Skin of body (tissue), 2 donors: ENCODE measurements around the gene PLPPR1. TPM values are rescaled to one million over a fixed set of nuclear protein-coding genes. Genes with fewer than 3 reads are reported as not detected.
"Not testable (repeated sequence)": the region's sequence is repeated elsewhere in the genome, so short reads cannot be mapped to it uniquely, and the experiment has no call there.

ENCODE experiments used
- DNase-seq: peaks from one replicate; lab custom pipeline; 2025; lab: John Stamatoyannopoulos, UW
- total RNA-seq: library from RNA; depleted of rRNA; stranded (reverse); fragments of >200 nt; gene quantifications from one replicate; pipeline ENCODE4 v1.2.3, GENCODE V29; 2014

PLPPR1 gene
- total RNA-seq, 1 donor from 2014 or later = 1.5 TPM

DNA sequence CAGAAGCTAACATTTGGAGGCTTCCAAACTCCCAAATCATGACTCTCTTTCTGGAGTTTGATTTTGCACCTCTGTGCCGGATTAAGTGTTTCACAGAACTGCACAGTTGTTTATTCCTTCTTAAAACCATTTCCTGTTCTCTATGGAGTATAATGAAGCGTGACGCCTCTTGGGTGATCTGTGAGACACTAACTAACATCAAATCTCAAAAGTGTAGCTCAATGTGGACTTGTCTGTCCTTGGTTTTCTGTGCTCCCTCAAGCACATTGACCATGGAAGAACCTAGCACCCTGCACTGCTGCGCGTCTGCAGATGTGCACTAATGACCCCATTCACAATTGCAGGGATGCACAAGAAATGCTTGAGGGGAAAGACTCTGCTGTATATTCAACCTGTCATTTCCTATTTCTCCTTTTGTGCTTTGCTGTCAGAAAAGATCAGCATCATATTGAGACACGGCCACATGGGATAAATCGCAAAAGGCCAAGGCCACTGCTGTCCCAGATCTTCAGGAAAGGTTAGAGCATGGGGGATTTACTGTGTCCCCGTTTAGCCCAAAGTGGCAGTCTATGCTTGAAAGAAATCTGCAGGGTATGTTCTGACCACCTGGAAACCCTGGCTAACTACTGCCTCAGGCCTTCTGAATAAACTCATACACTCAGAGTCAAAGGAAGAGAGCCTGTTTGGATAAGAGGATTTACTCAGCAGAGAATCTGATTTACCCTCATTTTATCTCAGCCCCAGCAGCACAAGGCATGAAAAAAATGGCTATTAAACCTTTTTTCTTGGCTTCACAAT lies 246.6 kb downstream of the PLPPR1 start:
- no peak for DNase-seq

DNA sequence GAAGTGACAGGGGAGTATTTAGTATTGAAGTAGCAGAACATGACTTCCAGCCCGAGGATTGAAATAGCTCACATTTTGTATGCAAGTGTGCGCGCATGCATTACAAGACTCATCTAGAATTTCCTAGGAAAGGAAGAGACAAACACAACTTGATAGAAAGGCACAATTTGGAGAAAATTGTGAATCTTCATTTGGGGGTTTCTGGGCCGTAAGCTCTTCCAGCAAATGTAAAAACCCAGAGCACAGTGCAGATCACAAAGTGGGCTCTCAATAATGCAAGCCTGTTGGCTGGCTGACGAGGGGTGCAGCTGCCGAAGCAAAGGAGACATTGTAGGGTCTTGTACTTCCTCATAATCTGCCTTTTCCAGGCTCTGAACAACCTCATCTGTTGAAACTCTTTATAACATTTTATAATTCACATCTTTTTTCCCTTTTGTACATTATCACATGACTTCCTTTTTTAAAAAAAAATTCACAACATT lies 247.3 kb downstream of the PLPPR1 start:
- no peak for DNase-seq

DNA sequence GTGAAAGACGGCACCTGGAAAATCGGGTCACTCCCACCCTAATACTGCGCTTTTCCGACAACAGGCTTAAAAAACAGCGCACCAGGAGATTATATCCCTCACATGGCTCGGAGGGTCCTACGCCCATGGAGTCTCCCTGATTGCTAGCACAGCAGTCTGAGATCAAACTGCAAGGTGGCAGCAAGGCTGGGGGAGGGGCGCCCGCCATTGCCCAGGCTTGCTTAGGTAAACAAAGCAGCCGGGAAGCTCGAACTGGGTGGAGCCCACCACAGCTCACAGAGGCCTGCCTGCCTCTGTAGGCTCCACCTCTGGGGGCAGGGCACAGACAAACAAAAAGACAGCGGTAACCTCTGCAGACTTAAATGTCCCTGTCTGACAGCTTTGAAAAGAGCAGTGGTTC lies 262.5 kb downstream of the PLPPR1 start:
- not testable (repeated sequence) for DNase-seq

DNA sequence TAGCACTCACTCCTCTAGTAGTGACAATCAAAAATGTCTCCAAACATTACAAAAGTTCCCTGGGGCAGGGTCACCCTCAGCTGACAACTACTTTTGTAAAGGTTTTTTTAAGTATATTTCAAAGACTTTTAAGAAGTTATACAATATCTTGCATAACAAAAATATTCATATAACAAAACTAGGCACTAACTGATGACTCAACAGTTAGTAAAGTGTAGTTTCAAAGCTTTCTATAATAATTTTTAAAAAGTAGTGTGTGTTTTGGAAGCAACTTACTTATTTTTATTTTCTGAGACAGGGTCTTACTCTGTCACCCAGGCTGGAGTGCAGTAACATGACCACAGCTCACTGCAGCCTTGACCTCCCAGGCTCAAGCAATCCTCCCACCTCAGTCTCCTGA lies 271.4 kb downstream of the PLPPR1 start:
- DNase-seq = no peak

DNA sequence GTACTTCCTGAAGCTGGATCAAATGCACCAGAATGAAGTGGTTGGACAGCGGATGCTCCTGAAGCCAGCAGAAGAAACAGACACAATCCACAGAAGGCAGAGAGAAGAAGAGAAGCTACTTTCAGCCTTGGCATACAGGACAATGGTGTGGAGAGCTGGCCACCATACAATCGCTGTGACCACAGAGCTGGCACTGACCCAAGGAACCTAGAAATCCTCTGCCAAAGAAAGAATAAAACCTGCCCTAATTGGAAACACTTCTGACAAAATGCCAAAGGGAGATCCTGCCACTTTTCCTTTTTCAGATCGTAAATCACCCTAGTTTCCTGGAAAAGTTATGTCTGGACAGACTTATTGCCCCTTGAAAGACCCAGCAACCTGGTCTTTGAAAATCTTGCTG lies 278.5 kb downstream of the PLPPR1 start:
- no peak for DNase-seq

DNA sequence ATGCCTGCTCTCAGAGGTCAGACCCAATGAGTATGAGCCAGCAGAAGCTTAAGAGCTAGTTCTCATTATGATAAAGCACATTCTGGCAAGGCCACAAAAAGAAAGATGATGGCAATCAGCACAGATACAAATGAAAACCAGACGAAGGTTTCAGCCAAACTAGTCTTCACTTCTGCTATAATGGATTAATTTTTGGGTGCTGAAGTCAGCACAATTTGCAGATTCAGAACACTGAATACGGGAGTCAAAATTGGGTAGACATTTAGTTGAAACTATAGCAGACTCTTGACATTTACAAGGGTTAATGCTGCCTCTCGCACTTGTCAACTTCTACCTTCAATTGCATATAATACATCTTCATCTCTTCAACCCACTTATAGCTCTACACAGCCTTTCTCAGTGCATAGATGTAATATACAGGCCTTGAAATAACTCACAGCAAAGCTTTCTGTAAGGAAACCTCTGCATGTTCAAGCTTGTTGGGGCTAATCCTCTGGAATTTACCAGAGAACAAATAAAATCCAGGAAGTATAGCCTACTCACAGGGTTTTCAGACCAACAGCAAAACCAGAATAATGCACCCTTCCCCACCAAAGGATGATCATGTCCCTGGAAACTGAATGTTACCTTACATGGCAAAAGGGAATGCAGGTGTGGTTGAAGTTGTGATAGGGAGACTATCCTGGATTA lies 279.1 kb downstream of the PLPPR1 start:
- no peak for DNase-seq

DNA sequence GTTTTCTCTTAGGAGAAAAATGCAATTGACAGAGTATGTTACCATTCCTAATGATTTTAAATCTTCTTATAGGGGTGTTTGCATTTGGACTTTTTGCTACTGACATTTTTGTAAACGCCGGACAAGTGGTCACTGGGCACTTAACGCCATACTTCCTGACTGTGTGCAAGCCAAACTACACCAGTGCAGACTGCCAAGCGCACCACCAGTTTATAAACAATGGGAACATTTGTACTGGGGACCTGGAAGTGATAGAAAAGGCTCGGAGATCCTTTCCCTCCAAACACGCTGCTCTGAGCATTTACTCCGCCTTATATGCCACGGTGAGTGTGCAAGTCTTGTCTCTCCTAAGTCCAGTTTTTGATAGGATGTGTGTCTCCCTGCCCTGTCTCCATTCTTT lies 280.6 kb downstream of the PLPPR1 start:
- DNase-seq = no peak

DNA sequence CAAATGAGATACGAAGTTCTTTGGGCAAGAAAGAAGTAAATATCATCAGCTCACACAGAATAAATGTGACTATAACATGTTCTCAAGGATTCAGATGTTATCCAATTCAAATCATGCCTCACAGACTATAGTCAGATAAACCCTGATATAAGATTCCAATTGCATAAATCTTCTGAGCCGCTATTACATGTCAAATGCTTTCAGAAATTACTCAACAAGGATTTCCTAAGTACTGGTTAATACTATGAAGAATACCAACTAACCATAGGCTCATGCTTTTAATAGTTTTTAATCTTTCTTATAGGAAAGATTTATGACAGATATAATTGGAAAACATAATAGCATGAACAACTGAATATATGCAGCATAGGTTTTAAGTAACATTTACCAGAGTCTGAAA lies 282.7 kb downstream of the PLPPR1 start:
- DNase-seq = no peak

DNA sequence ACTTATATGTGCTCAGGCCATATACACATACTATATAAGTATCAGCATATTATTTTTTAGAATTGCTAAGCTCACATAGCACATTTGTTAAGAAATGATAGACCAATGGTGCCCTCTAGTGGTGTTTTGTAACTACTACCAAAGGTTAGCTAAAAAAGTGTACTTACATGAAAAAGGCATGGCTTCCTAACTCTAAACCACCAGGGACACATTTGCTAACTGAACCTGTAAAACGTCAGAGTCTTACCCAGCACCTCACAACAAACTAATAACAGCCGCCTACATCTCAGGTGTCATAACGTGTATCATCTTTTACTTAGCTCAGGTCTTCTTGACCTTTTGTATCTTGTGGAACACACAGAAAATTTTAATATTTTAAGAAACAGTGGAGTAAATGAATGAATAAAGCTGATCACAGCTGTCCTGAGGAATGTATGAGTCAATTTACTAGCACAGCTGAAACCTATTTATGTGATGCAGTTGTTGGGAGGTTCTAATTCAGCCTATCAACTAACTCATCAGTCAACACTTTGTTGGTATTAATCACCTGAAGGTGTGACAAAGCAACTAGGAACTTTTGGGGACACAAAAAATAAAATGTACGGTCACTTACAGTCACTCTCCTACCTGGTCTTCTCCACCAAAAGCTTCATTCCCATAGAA lies 283.4 kb downstream of the PLPPR1 start:
- peak; percentile 56 for DNase-seq

DNA sequence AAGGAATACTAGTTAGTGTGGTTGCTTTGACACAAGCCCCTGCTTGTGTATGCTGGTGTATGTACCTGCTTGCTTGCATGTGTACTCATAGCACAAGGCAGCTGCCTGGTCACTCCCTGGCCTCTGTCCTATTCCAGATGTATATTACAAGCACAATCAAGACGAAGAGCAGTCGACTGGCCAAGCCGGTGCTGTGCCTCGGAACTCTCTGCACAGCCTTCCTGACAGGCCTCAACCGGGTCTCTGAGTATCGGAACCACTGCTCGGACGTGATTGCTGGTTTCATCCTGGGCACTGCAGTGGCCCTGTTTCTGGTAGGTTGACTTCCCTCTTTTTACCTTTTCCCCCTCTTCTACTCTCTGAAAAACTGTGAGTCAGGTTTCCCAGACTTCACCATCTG lies 284.1 kb downstream of the PLPPR1 start:
- no peak for DNase-seq

DNA sequence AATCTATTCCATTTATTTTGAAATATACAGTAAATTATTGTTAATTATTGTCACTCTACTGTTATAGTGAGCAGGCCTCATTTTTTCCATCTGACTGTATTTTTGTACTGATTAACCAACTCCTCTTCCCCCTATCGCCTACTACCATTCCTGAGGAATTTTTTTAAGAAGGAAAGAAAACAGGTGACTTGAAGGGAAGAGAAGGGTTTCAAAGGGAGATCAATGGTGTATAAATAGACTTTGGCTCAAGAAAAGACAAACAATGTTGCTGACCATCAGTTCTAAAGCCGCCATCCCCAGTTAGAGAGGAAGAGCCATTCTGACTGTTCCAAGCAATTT lies 286.6 kb downstream of the PLPPR1 start:
- no peak for DNase-seq

DNA sequence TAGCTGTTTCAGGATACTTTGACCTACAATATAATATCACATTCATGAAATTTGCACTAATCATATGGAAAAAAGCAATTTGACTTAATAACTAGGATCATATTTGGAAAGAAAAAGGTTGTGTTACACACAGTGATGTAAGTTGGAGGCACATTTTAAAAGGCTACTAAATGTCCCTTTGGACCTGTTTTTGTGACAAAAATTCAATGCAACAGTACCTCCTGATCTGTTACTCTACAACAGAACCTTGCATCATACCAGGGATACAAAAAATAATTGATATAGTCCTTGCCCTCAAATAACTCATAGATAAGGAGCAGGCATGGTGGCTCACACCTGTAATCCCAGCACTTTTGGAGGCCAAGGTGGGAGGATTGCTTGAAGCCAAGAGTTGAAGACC lies 289.2 kb downstream of the PLPPR1 start:
- no peak for DNase-seq

DNA sequence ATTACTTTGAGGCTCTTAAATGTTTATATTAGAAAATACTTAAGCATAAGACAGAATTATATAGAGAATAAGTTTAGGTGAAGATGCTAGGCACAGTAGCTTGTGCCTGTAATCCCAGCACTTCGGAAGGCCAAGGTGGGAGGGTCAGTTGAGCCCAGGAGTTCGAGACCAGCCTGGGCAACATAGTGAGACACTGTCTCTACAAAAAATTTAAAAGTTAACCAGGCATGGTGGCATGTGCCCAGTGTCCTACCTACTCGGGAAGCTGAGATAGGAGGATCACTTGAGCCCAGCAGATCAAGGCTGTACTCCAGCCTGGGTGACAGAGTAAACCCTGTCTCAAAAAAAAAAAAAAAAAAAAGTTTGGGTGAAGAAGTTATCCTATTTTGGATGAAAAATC lies 294.6 kb downstream of the PLPPR1 start:
- DNase-seq = no peak

DNA sequence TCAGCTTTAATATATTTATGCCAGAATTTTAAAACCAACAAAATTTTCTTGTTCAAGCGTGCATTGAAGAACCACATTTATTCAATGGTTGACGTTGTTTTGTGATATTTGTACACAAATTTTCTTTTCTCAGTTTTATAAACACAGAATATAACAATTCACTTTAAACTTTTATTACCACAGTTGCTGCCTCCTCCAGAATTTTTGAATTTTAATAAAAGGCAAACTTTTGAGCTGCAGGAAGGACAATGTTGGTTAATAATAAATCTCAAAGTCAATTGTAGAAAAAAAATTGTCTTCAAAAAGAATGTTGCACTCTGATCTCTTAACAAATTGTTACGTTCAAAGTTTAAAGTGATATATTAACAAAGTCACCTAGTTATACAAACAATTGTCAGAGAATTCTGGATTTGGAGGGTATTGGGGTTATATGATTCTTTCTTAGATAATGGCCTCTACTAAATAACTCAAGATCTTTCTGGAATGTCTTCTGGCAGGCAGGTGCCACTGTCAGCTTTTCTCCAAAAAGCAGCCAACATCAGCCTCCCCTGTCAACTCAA lies 295.8 kb downstream of the PLPPR1 start:
- no peak for DNase-seq

DNA sequence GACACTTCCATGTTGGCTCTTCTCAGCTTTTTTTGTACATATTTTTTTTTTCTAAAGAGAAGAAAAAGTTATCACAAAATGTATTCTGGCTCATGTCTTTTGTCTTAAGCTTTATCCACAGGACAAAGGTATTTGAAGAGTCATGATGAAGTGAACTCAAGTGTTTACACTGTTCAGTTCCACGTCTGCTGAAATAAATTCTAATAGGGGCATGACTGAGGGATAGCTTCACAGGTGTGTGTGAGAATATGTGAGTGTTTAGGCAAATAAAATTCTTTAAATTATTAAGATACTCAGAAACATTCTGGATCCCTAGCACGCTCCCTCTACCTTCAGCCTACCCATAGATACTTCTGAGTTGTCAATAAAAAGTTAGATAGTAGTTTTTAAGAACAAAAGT lies 296.5 kb downstream of the PLPPR1 start:
- no peak for DNase-seq

DNA sequence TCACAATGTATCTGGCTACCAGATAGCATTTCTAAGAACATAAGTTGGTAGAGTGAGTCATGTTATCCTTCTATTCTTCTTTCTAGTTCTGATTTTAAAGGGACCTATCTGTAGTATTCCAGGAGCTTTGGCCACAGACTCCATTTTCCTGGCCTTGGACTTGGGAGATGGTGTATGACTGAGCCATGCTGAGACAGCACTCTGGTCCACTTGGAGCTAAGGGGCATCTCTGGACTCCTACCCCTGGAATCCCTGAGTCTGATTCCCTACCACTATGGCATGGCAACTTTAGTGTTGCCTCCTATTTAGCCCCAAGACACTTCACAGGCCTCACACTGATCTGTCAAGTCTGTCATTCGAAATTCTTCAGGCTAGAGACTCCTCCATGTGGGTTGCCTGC lies 297.5 kb downstream of the PLPPR1 start:
- no peak for DNase-seq

DNA sequence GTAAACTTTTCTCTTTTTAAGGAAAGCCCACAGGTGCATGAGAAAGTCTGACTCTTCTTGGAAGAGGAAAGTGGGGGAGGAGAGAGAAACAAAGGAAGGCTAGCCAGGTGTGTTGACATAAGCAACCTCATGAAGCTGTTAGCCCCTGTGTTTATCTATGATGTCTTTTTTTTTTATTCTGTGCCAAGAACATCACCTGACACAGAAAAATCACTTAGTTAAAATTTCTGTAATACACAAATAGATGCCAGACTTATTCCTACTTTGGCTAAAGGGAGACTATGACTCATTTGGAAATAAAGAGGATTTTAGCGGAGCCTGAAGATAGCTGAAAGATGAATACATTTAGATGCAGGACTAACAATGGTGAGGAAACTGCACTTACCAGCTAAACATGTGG lies 298.0 kb downstream of the PLPPR1 start:
- no peak for DNase-seq

DNA sequence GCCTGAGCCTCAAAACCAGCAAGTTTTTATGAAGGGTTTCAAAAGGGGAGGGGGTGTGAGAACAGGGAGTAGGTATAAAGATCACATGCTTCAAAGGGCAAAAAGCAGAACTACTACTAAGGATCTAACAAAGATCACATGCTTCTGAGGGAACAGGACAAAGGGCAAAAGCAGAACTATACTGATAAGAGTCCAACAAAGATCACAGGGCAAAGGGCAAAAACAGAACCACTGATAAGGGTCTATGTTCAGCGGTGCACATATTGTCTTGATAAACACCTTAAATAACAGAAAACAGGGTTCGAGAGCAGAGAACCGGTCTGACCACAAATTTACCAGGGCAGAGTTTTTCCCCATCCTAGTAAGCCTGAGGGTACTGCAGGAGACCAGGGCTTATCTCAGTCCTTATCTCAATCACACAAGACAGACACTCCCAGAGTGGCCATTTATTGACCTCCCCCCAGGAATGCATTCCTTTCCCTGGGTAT lies 298.9 kb downstream of the PLPPR1 start:
- DNase-seq = not testable (repeated sequence)

DNA sequence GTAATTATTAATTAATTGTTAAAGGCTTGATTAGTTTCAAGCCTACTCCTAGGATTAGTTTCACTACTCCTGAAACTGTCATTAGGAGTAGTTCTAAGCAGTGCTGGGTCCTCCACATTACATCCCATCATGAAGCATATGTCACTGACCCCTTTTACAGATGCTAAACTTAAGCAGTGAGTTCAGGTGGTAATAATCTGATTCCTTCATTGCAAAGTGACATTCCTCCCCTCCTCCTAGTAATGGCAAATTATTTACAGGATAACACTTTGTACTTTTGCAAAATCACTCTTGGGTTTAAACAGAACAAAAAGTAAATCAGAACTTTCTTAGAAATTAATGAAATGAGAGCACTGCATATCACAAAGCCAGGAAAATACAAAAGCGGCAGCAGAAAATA lies 303.8 kb downstream of the PLPPR1 start:
- no peak for DNase-seq

DNA sequence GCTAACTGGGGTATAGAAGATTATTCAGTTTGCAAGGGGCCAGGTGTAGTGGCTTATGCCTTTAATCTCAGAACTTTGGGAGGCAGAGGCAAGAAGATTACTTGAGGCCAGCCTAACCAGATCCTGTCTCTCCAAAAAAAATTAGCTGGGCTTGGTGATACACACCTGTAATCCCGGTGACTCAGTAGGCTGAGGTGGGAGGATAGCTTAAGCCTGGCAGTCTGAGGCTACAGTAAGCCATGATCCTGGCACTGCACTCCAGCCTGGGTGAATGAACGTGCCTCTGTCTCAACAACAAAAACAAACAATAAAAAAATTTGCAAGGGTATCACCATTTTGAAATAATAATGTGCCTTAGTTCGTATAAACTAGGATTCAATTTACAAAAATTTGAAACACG lies 305.0 kb downstream of the PLPPR1 start:
- DNase-seq = no peak

DNA sequence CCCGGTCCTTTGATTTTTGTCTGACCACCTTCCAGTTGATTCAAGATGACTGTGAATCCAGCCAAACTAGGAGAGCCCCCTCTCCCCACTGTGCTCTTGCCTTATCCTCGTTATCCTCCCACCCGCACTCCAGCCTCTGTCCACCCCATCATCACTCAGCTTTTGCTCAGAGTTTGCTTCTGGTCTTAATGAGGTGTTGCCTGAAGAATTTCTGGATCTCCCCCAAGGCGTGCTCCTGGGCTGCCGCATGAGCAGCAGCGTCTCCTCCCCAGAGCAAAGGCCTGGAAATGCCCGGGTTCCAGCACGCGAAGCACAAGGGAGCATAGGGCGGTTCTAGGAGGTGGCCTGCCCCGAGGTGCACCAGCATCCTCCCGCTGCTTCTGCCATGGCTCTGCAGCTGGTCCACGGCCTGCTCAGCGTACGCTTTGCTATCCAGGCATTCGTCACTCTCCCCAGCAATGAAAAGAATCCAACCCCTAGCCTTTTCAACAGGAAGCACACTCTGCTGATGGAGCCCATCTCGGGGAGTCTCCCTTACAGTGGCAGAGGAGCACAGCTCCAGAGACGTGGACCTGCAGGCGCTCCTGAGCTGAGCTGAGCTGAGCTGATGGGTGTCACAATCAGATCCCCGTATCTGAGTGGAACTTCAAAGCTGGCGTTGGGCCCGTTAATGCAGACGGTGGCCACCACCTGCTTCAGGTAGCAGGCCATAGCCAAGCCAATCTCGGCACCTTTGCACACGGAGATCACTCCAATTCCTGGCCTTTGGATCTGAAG lies 305.6 kb downstream of the PLPPR1 start:
- no peak for DNase-seq
